ENCODE results near the gene NCOA1.

- no peak for TF ChIP-seq ZNF223 (tag by site-specific recombination; IDR thresholded peaks at IDR 0.05)
- no peak for TF ChIP-seq ZNF530 (tag by site-specific recombination; IDR thresholded peaks at IDR 0.05; ENCODE audit: low read depth)
- no peak for TF ChIP-seq TCF7L2 (IDR thresholded peaks at IDR 0.05; ENCODE audit: borderline replicate concordance, low read depth, low read length)
- TF ChIP-seq, protein P1, sequence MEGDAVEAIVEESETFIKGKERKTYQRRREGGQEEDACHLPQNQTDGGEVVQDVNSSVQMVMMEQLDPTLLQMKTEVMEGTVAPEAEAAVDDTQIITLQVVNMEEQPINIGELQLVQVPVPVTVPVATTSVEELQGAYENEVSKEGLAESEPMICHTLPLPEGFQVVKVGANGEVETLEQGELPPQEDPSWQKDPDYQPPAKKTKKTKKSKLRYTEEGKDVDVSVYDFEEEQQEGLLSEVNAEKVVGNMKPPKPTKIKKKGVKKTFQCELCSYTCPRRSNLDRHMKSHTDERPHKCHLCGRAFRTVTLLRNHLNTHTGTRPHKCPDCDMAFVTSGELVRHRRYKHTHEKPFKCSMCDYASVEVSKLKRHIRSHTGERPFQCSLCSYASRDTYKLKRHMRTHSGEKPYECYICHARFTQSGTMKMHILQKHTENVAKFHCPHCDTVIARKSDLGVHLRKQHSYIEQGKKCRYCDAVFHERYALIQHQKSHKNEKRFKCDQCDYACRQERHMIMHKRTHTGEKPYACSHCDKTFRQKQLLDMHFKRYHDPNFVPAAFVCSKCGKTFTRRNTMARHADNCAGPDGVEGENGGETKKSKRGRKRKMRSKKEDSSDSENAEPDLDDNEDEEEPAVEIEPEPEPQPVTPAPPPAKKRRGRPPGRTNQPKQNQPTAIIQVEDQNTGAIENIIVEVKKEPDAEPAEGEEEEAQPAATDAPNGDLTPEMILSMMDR (tag by site-specific recombination; IDR thresholded peaks at IDR 0.05) = no peak
- no peak for TF ChIP-seq ZNF341 (tag by site-specific recombination; IDR thresholded peaks at IDR 0.05; ENCODE audit: low read depth)
- no peak for TF ChIP-seq ZNF529 (tag by site-specific recombination; IDR thresholded peaks at IDR 0.05; ENCODE audit: insufficient replicate concordance)
- no peak for TF ChIP-seq ZNF211 (tag by site-specific recombination; IDR thresholded peaks at IDR 0.05; ENCODE audit: low read depth)
- TF ChIP-seq REST (tag by site-specific recombination; IDR thresholded peaks at IDR 0.05) = no peak
- no peak for TF ChIP-seq PRDM10 (tag by site-specific recombination; IDR thresholded peaks at IDR 0.05)
- no peak for TF ChIP-seq SETDB1 (IDR thresholded peaks at IDR 0.05; ENCODE audit: insufficient read length, low read length)
- TF ChIP-seq ZSCAN23 (tag by site-specific recombination; IDR thresholded peaks at IDR 0.05) = no peak
- no peak for TF ChIP-seq REPIN1 (tag by site-specific recombination; IDR thresholded peaks at IDR 0.05; ENCODE audit: low read depth)
- TF ChIP-seq YY1 (tag by site-specific recombination; IDR thresholded peaks at IDR 0.05) = no peak
These were observed 97.2 kb downstream of the NCOA1 start for GRCh38 chr2:24588294-24588693.
